Measurements from ENCODE around the gene CDC42EP2. TPM values are rescaled to one million over a fixed set of nuclear protein-coding genes. Genes with fewer than 3 reads are reported as not detected.
A peak's percentile ranks its signal among the peaks of the same experiment; 100 is the strongest.

CDC42EP2 gene
- total RNA-seq, 1 donor from 2014 or later, result 37.7 TPM

DNA sequence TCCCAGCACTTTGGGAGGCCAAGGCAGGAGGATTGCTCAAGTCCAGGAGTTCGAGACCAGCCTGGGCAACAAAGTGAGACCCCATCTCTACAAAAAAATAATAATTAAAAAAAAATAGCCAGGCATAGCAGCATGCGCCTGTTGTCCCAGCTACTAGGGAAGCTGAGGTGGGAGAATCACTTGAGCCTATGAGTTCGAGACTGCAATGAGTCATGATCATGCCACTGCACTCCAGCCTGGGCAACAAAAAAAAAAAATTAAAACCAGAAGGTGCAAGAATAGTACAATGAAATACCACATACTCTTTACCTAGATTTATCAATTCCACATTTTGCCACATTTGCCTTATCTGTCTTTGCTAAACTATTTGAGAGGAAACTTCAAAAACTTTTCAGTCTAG is 27.2 kb downstream of the CDC42EP2 start:
- no peaks in the 10 kb centered on the region for H3K9me3 Mint-ChIP-seq (ENCODE audit: unreplicated experiment)
- peaks cover 46% of the 10 kb centered on the region for H3K36me3 Mint-ChIP-seq (ENCODE audit: low read depth, unreplicated experiment)
- H3K27me3 Mint-ChIP-seq (ENCODE audit: unreplicated experiment), result peaks cover 6% of the 10 kb centered on the region
- no peak for DNase-seq (ENCODE audit: low spot score)
- peaks cover 8% of the 10 kb centered on the region for H3K4me1 Mint-ChIP-seq (ENCODE audit: unreplicated experiment)
- H3K4me3 Mint-ChIP-seq (ENCODE audit: unreplicated experiment), result no peak overlapping the region
- H3K27ac Mint-ChIP-seq (ENCODE audit: unreplicated experiment), result no peak overlapping the region
- TF ChIP-seq, protein P1, sequence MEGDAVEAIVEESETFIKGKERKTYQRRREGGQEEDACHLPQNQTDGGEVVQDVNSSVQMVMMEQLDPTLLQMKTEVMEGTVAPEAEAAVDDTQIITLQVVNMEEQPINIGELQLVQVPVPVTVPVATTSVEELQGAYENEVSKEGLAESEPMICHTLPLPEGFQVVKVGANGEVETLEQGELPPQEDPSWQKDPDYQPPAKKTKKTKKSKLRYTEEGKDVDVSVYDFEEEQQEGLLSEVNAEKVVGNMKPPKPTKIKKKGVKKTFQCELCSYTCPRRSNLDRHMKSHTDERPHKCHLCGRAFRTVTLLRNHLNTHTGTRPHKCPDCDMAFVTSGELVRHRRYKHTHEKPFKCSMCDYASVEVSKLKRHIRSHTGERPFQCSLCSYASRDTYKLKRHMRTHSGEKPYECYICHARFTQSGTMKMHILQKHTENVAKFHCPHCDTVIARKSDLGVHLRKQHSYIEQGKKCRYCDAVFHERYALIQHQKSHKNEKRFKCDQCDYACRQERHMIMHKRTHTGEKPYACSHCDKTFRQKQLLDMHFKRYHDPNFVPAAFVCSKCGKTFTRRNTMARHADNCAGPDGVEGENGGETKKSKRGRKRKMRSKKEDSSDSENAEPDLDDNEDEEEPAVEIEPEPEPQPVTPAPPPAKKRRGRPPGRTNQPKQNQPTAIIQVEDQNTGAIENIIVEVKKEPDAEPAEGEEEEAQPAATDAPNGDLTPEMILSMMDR (IDR thresholded peaks at IDR 0.05; ENCODE audit: unreplicated experiment), result no peak

DNA sequence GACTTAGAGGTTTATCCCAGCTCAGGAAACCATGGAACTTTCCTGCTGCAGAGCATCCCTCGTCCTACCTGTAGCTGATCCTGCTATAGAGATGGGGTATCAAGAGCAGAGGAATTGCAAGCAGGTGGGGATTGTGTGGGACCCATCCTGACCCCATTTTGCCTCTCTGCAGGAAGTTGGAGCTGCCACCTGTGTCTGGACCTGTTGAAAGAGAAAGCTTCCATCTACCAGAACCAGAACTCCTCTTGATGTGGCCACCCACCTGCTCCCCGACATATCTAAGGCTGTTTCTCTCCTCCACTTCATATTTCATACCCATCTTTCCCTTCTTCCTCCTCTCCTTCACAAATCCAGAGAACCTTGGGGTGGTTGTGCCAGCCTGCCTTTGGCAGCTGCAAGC is 36.8 kb downstream of the CDC42EP2 start:
- Mint-ChIP-seq H3K9me3 (ENCODE audit: unreplicated experiment) (no peaks in the 10 kb centered on the region), H3K27me3 (ENCODE audit: unreplicated experiment) (peaks cover 4% of the 10 kb centered on the region), H3K4me1 (ENCODE audit: unreplicated experiment) (peaks cover 6% of the 10 kb centered on the region), H3K27ac (ENCODE audit: unreplicated experiment) (no peak overlapping the region), H3K4me3 (ENCODE audit: unreplicated experiment) (peak overlapping the region; percentile 52), H3K36me3 (ENCODE audit: low read depth, unreplicated experiment) (peaks cover 28% of the 10 kb centered on the region)
- TF ChIP-seq, protein P1 (IDR thresholded peaks at IDR 0.05; ENCODE audit: unreplicated experiment), result no peak
- no peak for DNase-seq (ENCODE audit: low spot score)

DNA sequence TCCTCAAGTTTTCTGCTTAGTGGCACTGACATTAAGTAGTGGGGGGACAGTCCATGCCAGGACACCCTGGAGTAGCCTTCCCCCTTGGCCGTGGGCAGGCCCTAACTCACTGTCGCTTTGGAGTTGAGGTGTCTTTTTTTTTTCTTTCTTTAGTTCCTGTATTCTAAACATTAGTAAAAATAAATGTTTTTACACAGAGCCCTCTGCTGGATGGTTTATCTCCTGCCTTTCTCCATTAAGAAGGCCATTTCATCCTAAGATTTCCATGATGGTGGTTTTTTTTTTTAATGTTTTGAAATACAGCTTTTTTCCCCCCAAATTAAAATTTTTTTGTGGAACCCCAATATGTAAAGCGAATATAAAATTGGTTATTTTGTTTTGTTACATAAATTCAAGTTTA is 38.1 kb downstream of the CDC42EP2 start:
- H3K27ac Mint-ChIP-seq (ENCODE audit: unreplicated experiment), result no peak overlapping the region
- no peak for DNase-seq (ENCODE audit: low spot score)
- H3K36me3 Mint-ChIP-seq (ENCODE audit: low read depth, unreplicated experiment), result peaks cover 25% of the 10 kb centered on the region
- TF ChIP-seq, protein P1 (IDR thresholded peaks at IDR 0.05; ENCODE audit: unreplicated experiment), result no peak
- H3K4me1 Mint-ChIP-seq (ENCODE audit: unreplicated experiment), result peaks cover 18% of the 10 kb centered on the region
- H3K9me3 Mint-ChIP-seq (ENCODE audit: unreplicated experiment), result no peaks in the 10 kb centered on the region
- peaks cover 3% of the 10 kb centered on the region for H3K27me3 Mint-ChIP-seq (ENCODE audit: unreplicated experiment)
- H3K4me3 Mint-ChIP-seq (ENCODE audit: unreplicated experiment), result no peak overlapping the region

DNA sequence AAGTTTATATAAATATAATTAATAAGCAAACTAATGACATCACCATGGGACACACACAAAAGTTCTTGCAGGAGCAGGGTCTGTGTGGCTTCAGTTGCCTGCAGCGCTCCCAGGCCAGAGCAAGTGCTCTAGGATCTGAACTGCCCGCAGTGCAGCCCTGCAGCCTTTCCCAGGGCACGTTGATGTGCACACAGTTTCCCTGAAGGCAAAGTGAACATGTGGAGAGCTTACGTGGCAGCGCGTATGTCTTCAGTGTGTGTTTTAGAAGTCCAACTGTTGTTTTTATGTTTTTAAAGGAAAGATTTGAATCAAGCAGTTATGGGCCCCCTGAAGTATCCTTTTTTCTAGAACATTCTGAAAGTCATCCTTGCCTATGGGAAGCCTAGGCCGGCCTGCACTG is 38.7 kb downstream of the CDC42EP2 start:
- Mint-ChIP-seq H3K27me3 (ENCODE audit: unreplicated experiment) (peaks cover 7% of the 10 kb centered on the region), H3K27ac (ENCODE audit: unreplicated experiment) (peak overlapping the region; percentile 55), H3K4me1 (ENCODE audit: unreplicated experiment) (peaks cover 20% of the 10 kb centered on the region)

DNA sequence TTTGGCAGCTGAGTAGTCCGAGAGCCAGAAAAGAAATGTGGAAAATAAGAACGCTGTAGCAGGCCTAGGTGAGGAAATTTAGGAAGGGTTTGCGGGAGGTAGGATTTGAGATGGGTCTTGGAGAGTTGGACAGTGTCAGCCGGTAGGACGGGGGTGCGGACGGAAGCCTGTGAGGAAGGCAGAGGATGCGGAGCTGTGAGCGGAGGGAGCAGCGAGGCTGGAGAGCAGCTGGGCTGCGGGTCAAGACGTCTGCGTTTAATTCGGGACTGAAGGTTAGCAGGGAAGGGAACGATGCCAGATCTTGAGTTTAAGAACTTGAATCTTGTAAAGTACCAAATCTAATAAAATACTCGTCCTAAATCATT is 39.2 kb downstream of the CDC42EP2 start:
- DNase-seq (ENCODE audit: low spot score), result no peak
- Mint-ChIP-seq H3K27me3 (ENCODE audit: unreplicated experiment) (peaks cover 8% of the 10 kb centered on the region), H3K4me3 (ENCODE audit: unreplicated experiment) (peak overlapping the region; percentile 87), H3K36me3 (ENCODE audit: low read depth, unreplicated experiment) (peaks cover 24% of the 10 kb centered on the region), H3K4me1 (ENCODE audit: unreplicated experiment) (peaks cover 20% of the 10 kb centered on the region), H3K27ac (ENCODE audit: unreplicated experiment) (peak overlapping the region; percentile 55), H3K9me3 (ENCODE audit: unreplicated experiment) (no peaks in the 10 kb centered on the region)
- TF ChIP-seq, protein P1 (IDR thresholded peaks at IDR 0.05; ENCODE audit: unreplicated experiment), result no peak

More for the DNA sequence above, 38.7 kb downstream of the CDC42EP2 start:
- Mint-ChIP-seq H3K36me3 (ENCODE audit: low read depth, unreplicated experiment) (peaks cover 28% of the 10 kb centered on the region), H3K4me3 (ENCODE audit: unreplicated experiment) (peak overlapping the region; percentile 87), H3K9me3 (ENCODE audit: unreplicated experiment) (no peaks in the 10 kb centered on the region)
- DNase-seq (ENCODE audit: low spot score), result no peak
- TF ChIP-seq, protein P1 (IDR thresholded peaks at IDR 0.05; ENCODE audit: unreplicated experiment), result no peak
